Panc1 (cell line): ENCODE measurements around the gene FCN2.

Experiments used
- CTCF ChIP-seq: fragments of 450-650 bp; IDR thresholded peaks from 2 replicates; pipeline ENCODE4 v1.5.1; 2017; ENCODE audit warnings: mild to moderate bottlenecking
- POLR2AphosphoS5 ChIP-seq: IDR thresholded peaks from 2 replicates; pipeline ENCODE4 v1.6.1; 2012; ENCODE audit warnings: mild to moderate bottlenecking, low read depth, low read length, moderate library complexity
- REST ChIP-seq, 2 experiments: IDR thresholded peaks; 2 replicates each; pipeline ENCODE4 v1.6.1; 2011 to 2012; ENCODE audit warnings: low read depth in 2 of 2, control low read depth in 1 of 2, low read length in 1 of 2, mild to moderate bottlenecking in 1 of 2, moderate library complexity in 1 of 2; ENCODE audit not compliant: insufficient read depth in 1 of 2
- SIN3A ChIP-seq: IDR thresholded peaks from 2 replicates; pipeline ENCODE4 v1.6.1; 2012; ENCODE audit warnings: low read depth, mild to moderate bottlenecking, low read length, moderate library complexity, borderline replicate concordance; ENCODE audit not compliant: insufficient read depth
- TCF7L2 ChIP-seq: IDR thresholded peaks from 2 replicates; pipeline ENCODE4 v1.6.1; 2011; ENCODE audit warnings: mild to moderate bottlenecking, low read depth, low read length, inconsistent platforms

GRCh38 chr9:134837529-134837928, 43.1 kb upstream of the FCN2 start:
- TF ChIP-seq POLR2AphosphoS5 (no peak), CTCF (no peak), TCF7L2 (no peak), SIN3A (no peak), REST (IDR thresholded peaks at IDR 0.05; ENCODE audit: insufficient read depth in 1 of 2, low read depth in 2 of 2, low read length in 1 of 2) (no peak)
